NCI-H510A (cell line): ENCODE measurements around the gene JMJD6.
"Not testable (repeated sequence)": the region's sequence is repeated elsewhere in the genome, so short reads cannot be mapped to it uniquely, and the experiment has no call there.

Source experiments
- DNase-seq: peaks from one replicate; lab custom pipeline; 2025; lab: John Stamatoyannopoulos, UW

Gene JMJD6

GRCh38 chr17:76716146-76716838, 10.1 kb downstream of the JMJD6 start:
- DNase-seq: no peak

- DNase-seq: no peak
Observed at GRCh38 chr17:76715496-76715830, 10.9 kb downstream of the JMJD6 start.

- no peak for DNase-seq
Observed at GRCh38 chr17:76714822-76715495, 11.4 kb downstream of the JMJD6 start.

DNA sequence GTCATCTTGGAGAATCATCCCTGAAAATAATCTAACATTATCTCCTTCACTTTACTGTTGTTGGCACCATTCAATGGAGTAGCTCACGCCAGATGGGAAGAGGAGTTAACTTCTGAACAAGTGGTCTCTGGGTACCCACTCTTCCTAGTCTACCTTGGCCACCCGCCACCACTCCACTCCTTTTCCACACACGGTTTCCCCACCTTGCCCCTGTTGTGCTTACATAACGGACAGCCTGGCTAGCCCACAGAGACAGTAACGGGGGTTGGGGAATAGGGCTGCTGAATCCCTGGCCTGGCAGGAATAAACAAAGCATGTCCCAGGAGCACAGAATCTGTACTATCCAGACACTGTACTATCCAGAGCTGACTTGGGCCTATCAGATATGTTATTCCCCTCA, 12.1 kb downstream of the JMJD6 start:
- no peak for DNase-seq

GRCh38 chr17:76713765-76714164, 12.6 kb downstream of the JMJD6 start:
- DNase-seq: no peak

GRCh38 chr17:76712321-76712720, 14.1 kb downstream of the JMJD6 start:
- DNase-seq: not testable (repeated sequence)

GRCh38 chr17:76710863-76711611, 15.4 kb downstream of the JMJD6 start, which contains the start of gene MXRA7:
Gene MXRA7 (minus strand): TSS chr17:76710965. CDS start chr17:76710946, 19 bp downstream.
- DNase-seq: no peak

DNA sequence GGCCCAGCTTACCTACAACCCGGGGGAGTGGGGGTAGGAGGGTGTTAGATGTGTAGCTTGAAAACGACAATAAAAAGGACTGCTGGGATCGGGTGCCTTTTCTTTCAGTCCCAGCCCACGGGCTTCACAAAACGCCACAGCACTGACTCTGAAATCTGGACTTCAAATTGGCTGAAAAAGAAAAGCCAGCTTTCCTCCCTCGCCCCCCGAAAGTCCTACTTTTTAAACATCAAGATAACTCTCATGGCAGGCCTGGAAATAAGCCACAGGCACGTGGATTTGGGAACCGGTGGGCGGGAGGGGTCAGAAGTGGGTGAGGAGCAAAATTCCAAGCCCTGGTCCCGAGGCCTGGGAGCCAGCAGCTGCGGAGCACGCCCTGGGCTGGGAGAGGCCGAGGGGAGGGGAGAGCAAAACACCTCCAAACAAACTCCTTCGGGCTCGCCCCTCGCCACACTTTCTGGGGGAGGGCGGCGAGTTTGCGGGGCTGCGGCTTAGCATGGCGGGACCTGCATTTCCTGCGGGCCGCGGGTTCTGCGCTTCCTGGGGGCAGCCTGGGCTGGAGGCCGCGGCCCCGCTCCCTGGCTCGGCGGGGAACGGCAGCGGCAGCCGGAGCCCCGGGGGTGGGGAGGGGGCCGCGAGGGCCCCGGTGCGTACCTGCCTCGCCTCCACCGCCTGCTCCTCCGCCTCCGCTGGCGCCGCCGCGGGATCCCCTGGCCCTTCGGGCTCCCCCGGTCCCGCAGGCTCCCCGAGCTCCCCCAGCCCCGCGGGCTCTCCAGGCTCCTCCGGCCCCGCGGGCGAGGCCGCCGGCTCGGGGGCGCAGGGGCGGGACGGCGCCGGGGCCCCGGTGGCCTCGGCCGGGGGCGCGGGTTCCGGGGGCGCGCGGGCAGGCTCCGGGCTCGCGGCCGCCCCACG, 16.2 kb downstream of the JMJD6 start:
- not testable (repeated sequence) for DNase-seq

DNA sequence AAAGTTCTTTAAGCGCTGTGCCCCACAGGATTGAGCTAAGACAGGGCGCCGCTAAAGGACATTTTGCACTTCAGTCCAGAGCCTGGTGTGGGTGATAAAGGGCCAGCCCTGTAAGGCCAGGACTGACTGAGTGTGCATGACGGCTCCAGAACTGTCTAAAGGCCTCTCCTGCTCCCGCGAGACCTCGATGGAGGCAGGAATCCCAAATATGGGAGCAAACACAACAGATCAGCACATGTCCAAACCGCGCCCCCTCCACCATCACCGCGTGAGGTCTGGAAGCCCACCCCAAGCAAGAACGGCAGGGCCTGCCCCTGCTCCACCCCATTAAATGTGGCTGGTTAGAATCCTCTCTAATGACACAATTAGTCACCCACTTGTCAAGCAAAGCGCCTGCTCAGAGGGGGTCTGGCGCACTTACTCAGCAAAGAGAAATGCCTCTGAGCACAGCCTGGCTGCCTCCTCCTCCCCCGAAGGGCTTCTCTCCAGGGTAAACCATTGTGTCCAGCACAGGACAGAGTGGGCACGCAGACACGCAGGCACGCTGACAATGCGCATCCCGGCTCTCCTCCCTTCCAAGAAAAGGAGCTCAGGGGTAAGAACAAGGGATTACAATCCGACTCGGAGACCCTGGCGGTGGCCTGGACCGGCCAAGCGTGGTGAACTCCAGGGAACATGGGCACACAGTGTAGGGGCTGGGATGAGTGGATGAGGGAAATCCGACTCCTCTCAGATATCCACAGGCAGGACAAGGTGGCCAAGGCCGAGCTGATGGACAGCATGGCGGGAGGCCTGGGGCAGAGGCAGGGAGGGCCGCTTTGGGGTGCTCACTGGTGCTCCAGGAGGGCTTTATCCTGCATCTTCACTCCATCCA, 17.1 kb downstream of the JMJD6 start:
- no peak for DNase-seq

GRCh38 chr17:76707985-76708807, 18.2 kb downstream of the JMJD6 start:
- no peak for DNase-seq

GRCh38 chr17:76706817-76707216, 19.6 kb downstream of the JMJD6 start:
- no peak for DNase-seq

- no peak for DNase-seq
Observed at GRCh38 chr17:76704805-76705204, 21.6 kb downstream of the JMJD6 start.

DNA sequence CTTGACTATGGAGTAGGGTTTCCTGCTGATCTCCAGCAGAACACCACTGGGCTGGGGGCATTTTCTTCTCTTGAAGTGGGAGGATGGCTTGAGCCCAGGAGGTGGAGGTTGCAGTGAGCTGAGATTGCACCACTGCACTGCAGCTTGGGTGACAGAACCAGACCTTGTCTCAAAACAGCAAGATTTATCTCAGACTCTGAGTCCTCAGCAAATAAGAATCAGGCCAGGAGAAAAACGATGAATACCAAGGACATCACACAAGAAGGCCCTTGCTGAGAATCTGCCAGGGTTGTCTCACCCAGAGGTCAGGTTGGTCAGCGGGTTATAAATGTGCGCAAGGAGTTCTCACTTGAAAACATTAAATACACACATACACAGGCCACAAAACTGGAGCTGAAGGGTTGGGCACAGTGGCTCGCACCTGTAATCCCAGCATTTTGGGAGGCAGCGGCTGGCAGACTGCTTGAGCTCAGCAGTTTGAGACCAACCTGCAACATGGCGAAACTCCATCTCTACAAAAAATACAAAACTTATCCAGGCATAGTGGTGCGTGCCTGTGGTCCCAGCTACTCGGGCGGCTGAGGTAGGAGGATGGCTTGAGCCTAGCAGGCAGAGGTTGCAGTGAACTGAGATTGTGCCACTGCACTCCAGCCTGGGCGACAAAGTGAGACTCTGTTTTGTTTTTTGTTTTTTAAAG, 23.3 kb downstream of the JMJD6 start:
- no peak for DNase-seq

DNA sequence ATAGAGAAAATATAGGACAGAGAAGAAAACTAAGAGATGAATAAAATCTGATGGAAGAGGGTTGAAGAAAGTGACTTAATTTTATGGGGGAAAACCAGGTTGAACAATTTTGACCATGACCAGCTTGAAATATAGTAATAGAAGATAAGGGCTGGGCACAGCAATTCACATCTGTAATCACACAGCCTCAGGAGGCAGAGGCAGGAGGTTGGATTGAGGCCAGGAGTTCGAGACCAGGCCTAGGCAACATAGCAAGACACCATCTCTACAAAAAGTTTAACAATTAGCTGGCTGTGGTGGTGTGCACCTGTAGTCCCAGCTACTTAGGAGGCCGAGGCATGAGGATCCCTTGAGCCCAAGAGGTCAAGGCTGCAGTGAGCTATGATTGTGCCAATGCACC, 24.3 kb downstream of the JMJD6 start:
- no peak for DNase-seq

- DNase-seq: no peak
Observed at GRCh38 chr17:76701471-76701967, 24.9 kb downstream of the JMJD6 start.

- peak; percentile 77 for DNase-seq
Observed at GRCh38 chr17:76700617-76701470, 25.6 kb downstream of the JMJD6 start.

DNA sequence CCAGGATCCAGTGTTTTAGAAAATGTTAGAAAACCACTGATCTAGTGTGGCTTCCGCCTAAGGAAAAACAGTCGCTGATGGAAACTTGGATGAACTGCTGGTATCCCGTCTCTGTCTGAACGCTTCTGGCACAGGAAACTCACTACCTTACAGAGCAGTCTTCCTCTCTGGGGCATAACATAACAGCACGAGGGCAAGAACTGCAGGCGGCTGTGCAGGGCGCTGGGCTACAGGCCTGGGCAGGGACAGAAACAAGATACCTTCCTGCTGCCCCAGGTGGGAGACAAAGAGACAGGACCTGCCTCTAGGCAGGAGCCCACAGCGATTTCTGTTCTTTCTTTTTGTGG, 26.2 kb downstream of the JMJD6 start:
- no peak for DNase-seq

- DNase-seq: not testable (repeated sequence)
Observed at GRCh38 chr17:76698466-76698977, 27.9 kb downstream of the JMJD6 start.
